GM23338 (cell line): ENCODE results near the gene APOL1. TPM values are rescaled to one million over a fixed set of nuclear protein-coding genes. Genes with fewer than 3 reads are reported as not detected.

Experiments
- ATAC-seq: fragments of 200-7000 bp; cut with Tn5 transposase; 3 replicates; pipeline ENCODE4 v1.9.1; 2020
- DNase-seq: peaks from one replicate; pipeline ENCODE4 v3.0.0-alpha.2; 2015; ENCODE audit warnings: low spot score
- H2AFZ ChIP-seq: fragments of 200-600 bp; sonication (generic); 2 replicates; pipeline ENCODE4 v1.8.0; 2016; ENCODE audit warnings: antibody characterized with exemption, mild to moderate bottlenecking, moderate library complexity
- H3F3A ChIP-seq: fragments of 200-600 bp; sonication (generic); replicated peaks from 2 replicates; pipeline ENCODE4 v1.8.0; 2017; ENCODE audit warnings: antibody characterized with exemption, mixed run types, low read depth
- H3K27ac ChIP-seq: fragments of 200-600 bp; sonication (generic); 2 replicates; pipeline ENCODE4 v1.6.1; 2016; ENCODE audit warnings: low read depth
- H3K27me3 ChIP-seq: fragments of 200-600 bp; sonication (generic); 2 replicates; pipeline ENCODE4 v1.8.0; 2016; ENCODE audit warnings: mild to moderate bottlenecking, mixed run types, moderate library complexity; ENCODE audit not compliant: insufficient read depth
- H3K36me3 ChIP-seq: fragments of 200-600 bp; sonication (generic); 2 replicates; pipeline ENCODE4 v1.8.0; 2016; ENCODE audit warnings: mild to moderate bottlenecking; ENCODE audit not compliant: insufficient read depth
- H3K4me1 ChIP-seq: fragments of 200-600 bp; sonication (generic); 2 replicates; pipeline ENCODE4 v1.8.0; 2016; ENCODE audit warnings: mild to moderate bottlenecking, moderate library complexity; ENCODE audit not compliant: insufficient read depth
- H3K4me2 ChIP-seq: fragments of 200-600 bp; sonication (generic); 2 replicates; pipeline ENCODE4 v1.7.1; 2017; ENCODE audit warnings: mixed run types
- H3K4me3 ChIP-seq: fragments of 200-600 bp; sonication (generic); 2 replicates; pipeline ENCODE4 v1.6.1; 2016; ENCODE audit warnings: mixed run types
- H3K79me2 ChIP-seq: fragments of 200-600 bp; sonication (generic); replicated peaks from 2 replicates; pipeline ENCODE4 v1.8.0; 2017; ENCODE audit warnings: mild to moderate bottlenecking; ENCODE audit not compliant: insufficient read depth
- H3K9me2 ChIP-seq: fragments of 200-600 bp; sonication (generic); 2 replicates; pipeline ENCODE4 v1.8.0; 2017; ENCODE audit not compliant: insufficient read depth
- H4K20me1 ChIP-seq: fragments of 200-600 bp; sonication (generic); replicated peaks from 2 replicates; pipeline ENCODE4 v1.8.0; 2017; ENCODE audit warnings: mild to moderate bottlenecking; ENCODE audit not compliant: insufficient read depth
- H3K27ac Mint-ChIP-seq: 2 replicates; pipeline ENCODE4 v1.8.0; 2020; ENCODE audit warnings: inconsistent platforms, mild to moderate bottlenecking, moderate library complexity, mixed read lengths
- H3K27me3 Mint-ChIP-seq: 3 replicates; pipeline ENCODE4 v1.8.0; 2022; ENCODE audit warnings: low read depth, mild to moderate bottlenecking, moderate library complexity, mixed read lengths, inconsistent platforms; ENCODE audit not compliant: insufficient read depth, poor library complexity
- H3K36me3 Mint-ChIP-seq: 3 replicates; pipeline ENCODE4 v1.8.0; 2021; ENCODE audit warnings: low read depth, mild to moderate bottlenecking, inconsistent platforms, moderate library complexity, mixed read lengths
- H3K4me1 Mint-ChIP-seq: 3 replicates; pipeline ENCODE4 v1.8.0; 2020; ENCODE audit warnings: mild to moderate bottlenecking, inconsistent platforms, mixed read lengths
- H3K4me3 Mint-ChIP-seq: 3 replicates; pipeline ENCODE4 v1.8.0; 2021; ENCODE audit warnings: moderate library complexity, mild to moderate bottlenecking, inconsistent platforms, mixed read lengths
- H3K9me3 Mint-ChIP-seq: 3 replicates; pipeline ENCODE4 v1.8.0; 2020; ENCODE audit warnings: moderate library complexity, mild to moderate bottlenecking, inconsistent platforms, mixed read lengths
- CREB1 ChIP-seq: fragments of 250-450 bp; sonication (Bioruptor Pico); IDR thresholded peaks from 2 replicates; pipeline ENCODE4 v1.5.0; 2020; ENCODE audit warnings: low read depth, mild to moderate bottlenecking, moderate library complexity
- CTCF ChIP-seq, 2 experiments: fragments of 200-600 bp in 1 of 2; sonication (generic) in 1 of 2; conservative IDR thresholded peaks; 2 replicates each; pipeline versions ENCODE4 v1.5.1 to v1.6.1; 2016 to 2017; ENCODE audit warnings: antibody characterized with exemption in 2 of 2, low read depth in 2 of 2, mild to moderate bottlenecking in 2 of 2, moderate library complexity in 1 of 2
- EZH2 ChIP-seq: fragments of 200-600 bp; sonication (generic); IDR thresholded peaks from one replicate; pipeline ENCODE4 v1.8.0; 2017; ENCODE audit warnings: antibody characterized with exemption, mild to moderate bottlenecking, low read depth; ENCODE audit not compliant: unreplicated experiment
- JUNB ChIP-seq: IDR thresholded peaks from one replicate; pipeline ENCODE4 v1.6.1; 2016; ENCODE audit warnings: antibody characterized with exemption; ENCODE audit not compliant: unreplicated experiment
- POLR2AphosphoS5 ChIP-seq: IDR thresholded peaks from 2 replicates; pipeline ENCODE4 v1.6.1; 2016; ENCODE audit warnings: antibody characterized with exemption, low read depth
- ZNF114 ChIP-seq: fragments of 250-450 bp; sonication (Bioruptor Pico); IDR thresholded peaks from 2 replicates; pipeline ENCODE4 v1.5.0; 2020; ENCODE audit warnings: mild to moderate bottlenecking, moderate library complexity
- polyA plus RNA-seq: library from polyadenylated mRNA; unstranded; fragments of >200 nt; fragmentation: Nextera tagmentation; extraction: Ambion mirVana; gene quantifications from 2 replicates; pipeline ENCODE4 v1.2.1, GENCODE V29; 2016
- total RNA-seq: library from RNA; depleted of rRNA; stranded (reverse); fragments of >200 nt; shearing (Covaris generic); gene quantifications from 2 replicates; pipeline ENCODE4 v1.2.3, GENCODE V29; 2014
- TF ChIP-seq, protein P1 (sequence below): IDR thresholded peaks from 2 replicates; pipeline ENCODE4 v1.6.1; 2016; ENCODE audit warnings: antibody characterized with exemption
- TF ChIP-seq, protein P2 (sequence below): fragments of 250-450 bp; sonication (Bioruptor Pico); IDR thresholded peaks from 2 replicates; pipeline ENCODE4 v1.5.0; 2020; ENCODE audit warnings: mild to moderate bottlenecking, moderate library complexity

APOL1 gene
- total and polyA plus RNA-seq, 2 experiments from 2014 or later = 0.11 TPM; not detected in 1

GRCh38 chr22:36243986-36244385, 8.9 kb upstream of the APOL1 start:
- H2AFZ ChIP-seq = no peak overlapping the region
- peaks cover 6% of the 10 kb centered on the region; the same call in 1 of the 3 replicates for H3K36me3 Mint-ChIP-seq
- H3F3A ChIP-seq = no peaks in the 10 kb centered on the region
- H3K4me3 Mint-ChIP-seq = no peak overlapping the region
- peaks cover 11% of the 10 kb centered on the region for H3K4me1 Mint-ChIP-seq
- H3K36me3 ChIP-seq = no peaks in the 10 kb centered on the region; the same call in 1 of the 2 replicates
- H4K20me1 ChIP-seq = no peaks in the 10 kb centered on the region
- ATAC-seq (no peak), DNase-seq (no peak)
- H3K9me2 ChIP-seq = no peaks in the 10 kb centered on the region; the same call in none of the 2 replicates
- H3K27ac ChIP-seq = no peak overlapping the region
- no peak overlapping the region for H3K4me3 ChIP-seq
- H3K9me3 Mint-ChIP-seq = peaks cover 18% of the 10 kb centered on the region
- H3K27me3 ChIP-seq = no peaks in the 10 kb centered on the region
- H3K27me3 Mint-ChIP-seq = peaks cover 7% of the 10 kb centered on the region
- H3K4me1 ChIP-seq = peaks cover 2% of the 10 kb centered on the region; the same call in 1 of the 2 replicates
- no peak overlapping the region for H3K4me2 ChIP-seq
- TF ChIP-seq EZH2 (no peak), JUNB (no peak), CTCF (conservative IDR thresholded peaks at IDR 0.05; ENCODE audit: low read depth in 2 of 2) (no peak), ZNF114 (no peak), CREB1 (CRISPR knock-in tag) (no peak), POLR2AphosphoS5 (no peak)
- TF ChIP-seq, protein P1, sequence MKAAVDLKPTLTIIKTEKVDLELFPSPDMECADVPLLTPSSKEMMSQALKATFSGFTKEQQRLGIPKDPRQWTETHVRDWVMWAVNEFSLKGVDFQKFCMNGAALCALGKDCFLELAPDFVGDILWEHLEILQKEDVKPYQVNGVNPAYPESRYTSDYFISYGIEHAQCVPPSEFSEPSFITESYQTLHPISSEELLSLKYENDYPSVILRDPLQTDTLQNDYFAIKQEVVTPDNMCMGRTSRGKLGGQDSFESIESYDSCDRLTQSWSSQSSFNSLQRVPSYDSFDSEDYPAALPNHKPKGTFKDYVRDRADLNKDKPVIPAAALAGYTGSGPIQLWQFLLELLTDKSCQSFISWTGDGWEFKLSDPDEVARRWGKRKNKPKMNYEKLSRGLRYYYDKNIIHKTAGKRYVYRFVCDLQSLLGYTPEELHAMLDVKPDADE = no peak
- TF ChIP-seq, protein P2, sequence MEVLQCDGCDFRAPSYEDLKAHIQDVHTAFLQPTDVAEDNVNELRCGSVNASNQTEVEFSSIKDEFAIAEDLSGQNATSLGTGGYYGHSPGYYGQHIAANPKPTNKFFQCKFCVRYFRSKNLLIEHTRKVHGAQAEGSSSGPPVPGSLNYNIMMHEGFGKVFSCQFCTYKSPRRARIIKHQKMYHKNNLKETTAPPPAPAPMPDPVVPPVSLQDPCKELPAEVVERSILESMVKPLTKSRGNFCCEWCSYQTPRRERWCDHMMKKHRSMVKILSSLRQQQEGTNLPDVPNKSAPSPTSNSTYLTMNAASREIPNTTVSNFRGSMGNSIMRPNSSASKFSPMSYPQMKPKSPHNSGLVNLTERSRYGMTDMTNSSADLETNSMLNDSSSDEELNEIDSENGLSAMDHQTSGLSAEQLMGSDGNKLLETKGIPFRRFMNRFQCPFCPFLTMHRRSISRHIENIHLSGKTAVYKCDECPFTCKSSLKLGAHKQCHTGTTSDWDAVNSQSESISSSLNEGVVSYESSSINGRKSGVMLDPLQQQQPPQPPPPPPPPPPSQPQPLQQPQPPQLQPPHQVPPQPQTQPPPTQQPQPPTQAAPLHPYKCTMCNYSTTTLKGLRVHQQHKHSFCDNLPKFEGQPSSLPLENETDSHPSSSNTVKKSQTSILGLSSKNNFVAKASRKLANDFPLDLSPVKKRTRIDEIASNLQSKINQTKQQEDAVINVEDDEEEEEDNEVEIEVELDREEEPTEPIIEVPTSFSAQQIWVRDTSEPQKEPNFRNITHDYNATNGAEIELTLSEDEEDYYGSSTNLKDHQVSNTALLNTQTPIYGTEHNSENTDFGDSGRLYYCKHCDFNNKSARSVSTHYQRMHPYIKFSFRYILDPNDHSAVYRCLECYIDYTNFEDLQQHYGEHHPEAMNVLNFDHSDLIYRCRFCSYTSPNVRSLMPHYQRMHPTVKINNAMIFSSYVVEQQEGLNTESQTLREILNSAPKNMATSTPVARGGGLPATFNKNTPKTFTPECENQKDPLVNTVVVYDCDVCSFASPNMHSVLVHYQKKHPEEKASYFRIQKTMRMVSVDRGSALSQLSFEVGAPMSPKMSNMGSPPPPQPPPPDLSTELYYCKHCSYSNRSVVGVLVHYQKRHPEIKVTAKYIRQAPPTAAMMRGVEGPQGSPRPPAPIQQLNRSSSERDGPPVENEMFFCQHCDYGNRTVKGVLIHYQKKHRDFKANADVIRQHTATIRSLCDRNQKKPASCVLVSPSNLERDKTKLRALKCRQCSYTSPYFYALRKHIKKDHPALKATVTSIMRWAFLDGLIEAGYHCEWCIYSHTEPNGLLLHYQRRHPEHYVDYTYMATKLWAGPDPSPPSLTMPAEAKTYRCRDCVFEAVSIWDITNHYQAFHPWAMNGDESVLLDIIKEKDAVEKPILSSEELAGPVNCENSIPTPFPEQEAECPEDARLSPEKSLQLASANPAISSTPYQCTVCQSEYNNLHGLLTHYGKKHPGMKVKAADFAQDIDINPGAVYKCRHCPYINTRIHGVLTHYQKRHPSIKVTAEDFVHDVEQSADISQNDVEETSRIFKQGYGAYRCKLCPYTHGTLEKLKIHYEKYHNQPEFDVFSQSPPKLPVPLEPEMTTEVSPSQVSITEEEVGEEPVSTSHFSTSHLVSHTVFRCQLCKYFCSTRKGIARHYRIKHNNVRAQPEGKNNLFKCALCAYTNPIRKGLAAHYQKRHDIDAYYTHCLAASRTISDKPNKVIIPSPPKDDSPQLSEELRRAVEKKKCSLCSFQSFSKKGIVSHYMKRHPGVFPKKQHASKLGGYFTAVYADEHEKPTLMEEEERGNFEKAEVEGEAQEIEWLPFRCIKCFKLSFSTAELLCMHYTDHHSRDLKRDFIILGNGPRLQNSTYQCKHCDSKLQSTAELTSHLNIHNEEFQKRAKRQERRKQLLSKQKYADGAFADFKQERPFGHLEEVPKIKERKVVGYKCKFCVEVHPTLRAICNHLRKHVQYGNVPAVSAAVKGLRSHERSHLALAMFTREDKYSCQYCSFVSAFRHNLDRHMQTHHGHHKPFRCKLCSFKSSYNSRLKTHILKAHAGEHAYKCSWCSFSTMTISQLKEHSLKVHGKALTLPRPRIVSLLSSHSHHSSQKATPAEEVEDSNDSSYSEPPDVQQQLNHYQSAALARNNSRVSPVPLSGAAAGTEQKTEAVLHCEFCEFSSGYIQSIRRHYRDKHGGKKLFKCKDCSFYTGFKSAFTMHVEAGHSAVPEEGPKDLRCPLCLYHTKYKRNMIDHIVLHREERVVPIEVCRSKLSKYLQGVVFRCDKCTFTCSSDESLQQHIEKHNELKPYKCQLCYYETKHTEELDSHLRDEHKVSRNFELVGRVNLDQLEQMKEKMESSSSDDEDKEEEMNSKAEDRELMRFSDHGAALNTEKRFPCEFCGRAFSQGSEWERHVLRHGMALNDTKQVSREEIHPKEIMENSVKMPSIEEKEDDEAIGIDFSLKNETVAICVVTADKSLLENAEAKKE (CRISPR knock-in tag) = no peak
- no peaks in the 10 kb centered on the region for H3K79me2 ChIP-seq
- no peak overlapping the region for H3K27ac Mint-ChIP-seq
